Measurements from ENCODE around the gene CKS1B.

Gene CKS1B

GRCh38 chr1:154974102-154974807 lies at the start of gene CKS1B:
TSS of gene CKS1B (plus strand) at chr1:154974681. CDS start at chr1:154974746, 65 bp downstream.
- peak; percentile 99 for DNase-seq

- DNase-seq: no peak
These were observed 48.9 kb upstream of the CKS1B start for GRCh38 chr1:154925335-154926170.

- no peak for DNase-seq
These were observed 48.3 kb upstream of the CKS1B start for GRCh38 chr1:154926201-154926600.

- no peak for DNase-seq
These were observed 42.5 kb upstream of the CKS1B start for GRCh38 chr1:154931940-154932487.

- no peak for DNase-seq
These were observed 40.0 kb upstream of the CKS1B start for GRCh38 chr1:154934358-154934948.

- no peak for DNase-seq
These were observed 38.5 kb upstream of the CKS1B start for GRCh38 chr1:154935749-154936554.

GRCh38 chr1:154936555-154937084 lies 37.9 kb upstream of the CKS1B start, which contains the start of gene PMVK:
TSS of gene PMVK (minus strand) at chr1:154936719. CDS start at chr1:154936685, 34 bp downstream.
- peak; percentile 96 for DNase-seq

- peak; percentile 96 for DNase-seq
These were observed 37.1 kb upstream of the CKS1B start for GRCh38 chr1:154937085-154937987.

- no peak for DNase-seq
These were observed 36.5 kb upstream of the CKS1B start for GRCh38 chr1:154937988-154938386.

- DNase-seq: no peak
These were observed 35.7 kb upstream of the CKS1B start for GRCh38 chr1:154938604-154939399.

GRCh38 chr1:154940213-154940560 lies 34.3 kb upstream of the CKS1B start:
- no peak for DNase-seq

- DNase-seq: no peak
These were observed 33.8 kb upstream of the CKS1B start for GRCh38 chr1:154940651-154941194.

GRCh38 chr1:154941333-154942013 lies 33.0 kb upstream of the CKS1B start:
- no peak for DNase-seq

- DNase-seq: no peak
These were observed 30.7 kb upstream of the CKS1B start for GRCh38 chr1:154943649-154944400.

- DNase-seq: no peak
These were observed 29.9 kb upstream of the CKS1B start for GRCh38 chr1:154944401-154945159.

GRCh38 chr1:154945160-154945961 lies 29.1 kb upstream of the CKS1B start:
- DNase-seq: no peak
